ENCODE results near the gene PSMG4. TPM values are rescaled to one million over a fixed set of nuclear protein-coding genes. Genes with fewer than 3 reads are reported as not detected.

The PSMG4 gene
- total and polyA plus RNA-seq, 10 of the 15 experiments (the other 5 are each of a cell fraction or from before 2014, with no cell fraction given) = 7.1 to 62.6 (median 29.8) TPM

- ChIA-PET RAD21 (ENCODE audit: unreplicated experiment) (interaction anchor here (0.8 kb wide), 1 partner anchor 48 kb away, joined by 3 read pairs; no protein-coding TSS in a partner anchor), POLR2A (no interaction called here), CTCF (interaction anchor here (0.8 to 1.6 kb wide), 2 partner anchors 127 to 168 kb away, joined by 3 read pairs; no protein-coding TSS in a partner anchor)
- TF ChIP-seq STAT1 (conservative IDR thresholded peaks at IDR 0.05) (no peak), MEF2A (IDR thresholded peaks at IDR 0.05; ENCODE audit: insufficient read depth, low read depth, low read length) (no peak), EP300 (IDR thresholded peaks at IDR 0.05; ENCODE audit: borderline replicate concordance in 1 of 2, control insufficient read depth in 1 of 2, low read depth in 2 of 2, low read length in 2 of 2) (no peak), MTA2 (IDR thresholded peaks at IDR 0.05; ENCODE audit: low read depth) (no peak), IRF4 (IDR thresholded peaks at IDR 0.05; ENCODE audit: low read depth, low read length) (no peak), RAD51 (IDR thresholded peaks at IDR 0.05) (no peak), E2F8 (IDR thresholded peaks at IDR 0.05; ENCODE audit: low read depth, partially characterized antibody) (no peak), ATF7 (IDR thresholded peaks at IDR 0.05; ENCODE audit: low read depth) (no peak), JUNB (IDR thresholded peaks at IDR 0.05) (no peak), ZSCAN29 (IDR thresholded peaks at IDR 0.05) (no peak), MTA3 (IDR thresholded peaks at IDR 0.05; ENCODE audit: borderline replicate concordance, low read length) (no peak)
- TF ChIP-seq, protein P1, sequence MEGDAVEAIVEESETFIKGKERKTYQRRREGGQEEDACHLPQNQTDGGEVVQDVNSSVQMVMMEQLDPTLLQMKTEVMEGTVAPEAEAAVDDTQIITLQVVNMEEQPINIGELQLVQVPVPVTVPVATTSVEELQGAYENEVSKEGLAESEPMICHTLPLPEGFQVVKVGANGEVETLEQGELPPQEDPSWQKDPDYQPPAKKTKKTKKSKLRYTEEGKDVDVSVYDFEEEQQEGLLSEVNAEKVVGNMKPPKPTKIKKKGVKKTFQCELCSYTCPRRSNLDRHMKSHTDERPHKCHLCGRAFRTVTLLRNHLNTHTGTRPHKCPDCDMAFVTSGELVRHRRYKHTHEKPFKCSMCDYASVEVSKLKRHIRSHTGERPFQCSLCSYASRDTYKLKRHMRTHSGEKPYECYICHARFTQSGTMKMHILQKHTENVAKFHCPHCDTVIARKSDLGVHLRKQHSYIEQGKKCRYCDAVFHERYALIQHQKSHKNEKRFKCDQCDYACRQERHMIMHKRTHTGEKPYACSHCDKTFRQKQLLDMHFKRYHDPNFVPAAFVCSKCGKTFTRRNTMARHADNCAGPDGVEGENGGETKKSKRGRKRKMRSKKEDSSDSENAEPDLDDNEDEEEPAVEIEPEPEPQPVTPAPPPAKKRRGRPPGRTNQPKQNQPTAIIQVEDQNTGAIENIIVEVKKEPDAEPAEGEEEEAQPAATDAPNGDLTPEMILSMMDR (IDR thresholded peaks at IDR 0.05 in 2 of 3, conservative IDR thresholded peaks at IDR 0.05 in 1 of 3; ENCODE audit: control insufficient read depth in 2 of 3, extremely low read depth in 1 of 3, insufficient read depth in 1 of 3, low read depth in 3 of 3, low read length in 3 of 3) = no peak
- TF ChIP-seq, protein P2, sequence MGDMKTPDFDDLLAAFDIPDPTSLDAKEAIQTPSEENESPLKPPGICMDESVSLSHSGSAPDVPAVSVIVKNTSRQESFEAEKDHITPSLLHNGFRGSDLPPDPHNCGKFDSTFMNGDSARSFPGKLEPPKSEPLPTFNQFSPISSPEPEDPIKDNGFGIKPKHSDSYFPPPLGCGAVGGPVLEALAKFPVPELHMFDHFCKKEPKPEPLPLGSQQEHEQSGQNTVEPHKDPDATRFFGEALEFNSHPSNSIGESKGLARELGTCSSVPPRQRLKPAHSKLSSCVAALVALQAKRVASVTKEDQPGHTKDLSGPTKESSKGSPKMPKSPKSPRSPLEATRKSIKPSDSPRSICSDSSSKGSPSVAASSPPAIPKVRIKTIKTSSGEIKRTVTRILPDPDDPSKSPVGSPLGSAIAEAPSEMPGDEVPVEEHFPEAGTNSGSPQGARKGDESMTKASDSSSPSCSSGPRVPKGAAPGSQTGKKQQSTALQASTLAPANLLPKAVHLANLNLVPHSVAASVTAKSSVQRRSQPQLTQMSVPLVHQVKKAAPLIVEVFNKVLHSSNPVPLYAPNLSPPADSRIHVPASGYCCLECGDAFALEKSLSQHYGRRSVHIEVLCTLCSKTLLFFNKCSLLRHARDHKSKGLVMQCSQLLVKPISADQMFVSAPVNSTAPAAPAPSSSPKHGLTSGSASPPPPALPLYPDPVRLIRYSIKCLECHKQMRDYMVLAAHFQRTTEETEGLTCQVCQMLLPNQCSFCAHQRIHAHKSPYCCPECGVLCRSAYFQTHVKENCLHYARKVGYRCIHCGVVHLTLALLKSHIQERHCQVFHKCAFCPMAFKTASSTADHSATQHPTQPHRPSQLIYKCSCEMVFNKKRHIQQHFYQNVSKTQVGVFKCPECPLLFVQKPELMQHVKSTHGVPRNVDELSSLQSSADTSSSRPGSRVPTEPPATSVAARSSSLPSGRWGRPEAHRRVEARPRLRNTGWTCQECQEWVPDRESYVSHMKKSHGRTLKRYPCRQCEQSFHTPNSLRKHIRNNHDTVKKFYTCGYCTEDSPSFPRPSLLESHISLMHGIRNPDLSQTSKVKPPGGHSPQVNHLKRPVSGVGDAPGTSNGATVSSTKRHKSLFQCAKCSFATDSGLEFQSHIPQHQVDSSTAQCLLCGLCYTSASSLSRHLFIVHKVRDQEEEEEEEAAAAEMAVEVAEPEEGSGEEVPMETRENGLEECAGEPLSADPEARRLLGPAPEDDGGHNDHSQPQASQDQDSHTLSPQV (IDR thresholded peaks at IDR 0.05) = no peak
- TF ChIP-seq, protein P3, sequence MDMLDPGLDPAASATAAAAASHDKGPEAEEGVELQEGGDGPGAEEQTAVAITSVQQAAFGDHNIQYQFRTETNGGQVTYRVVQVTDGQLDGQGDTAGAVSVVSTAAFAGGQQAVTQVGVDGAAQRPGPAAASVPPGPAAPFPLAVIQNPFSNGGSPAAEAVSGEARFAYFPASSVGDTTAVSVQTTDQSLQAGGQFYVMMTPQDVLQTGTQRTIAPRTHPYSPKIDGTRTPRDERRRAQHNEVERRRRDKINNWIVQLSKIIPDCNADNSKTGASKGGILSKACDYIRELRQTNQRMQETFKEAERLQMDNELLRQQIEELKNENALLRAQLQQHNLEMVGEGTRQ (IDR thresholded peaks at IDR 0.05; ENCODE audit: borderline replicate concordance, low read depth, low read length) = no peak
Measured at GRCh38 chr6:3285049-3285639, 26.4 kb downstream of the PSMG4 start.

More at GRCh38 chr6:3285049-3285639, 26.4 kb downstream of the PSMG4 start:
- Histone ChIP-seq H3K4me1 (ENCODE audit: control insufficient read depth, insufficient read depth, low read length) (no peaks in the 10 kb centered on the region), H3K27ac (ENCODE audit: control insufficient read depth, insufficient read depth) (no peak overlapping the region), H3K9me3 (replicated peaks; ENCODE audit: control insufficient read depth, insufficient read depth, low read length) (no peaks in the 10 kb centered on the region), H3K4me2 (ENCODE audit: control insufficient read depth, insufficient read depth) (no peak overlapping the region), H3K4me3 (no peak overlapping the region), H3K9ac (ENCODE audit: control insufficient read depth, insufficient read depth, low read length) (no peak overlapping the region), H3K36me3 (ENCODE audit: control insufficient read depth in 2 of 2, insufficient read depth in 2 of 2, low read length in 1 of 2) (no peaks in the 10 kb centered on the region; a peak in 1 of 4 replicates), H3K27me3 (replicated peaks in 1 of 2; ENCODE audit: control insufficient read depth in 2 of 2, insufficient read depth in 2 of 2, low read length in 1 of 2) (no peaks in the 10 kb centered on the region), H2AFZ (ENCODE audit: control insufficient read depth, low read depth, low read length) (no peak overlapping the region), H4K20me1 (ENCODE audit: control insufficient read depth, insufficient read depth) (no peaks in the 10 kb centered on the region), H3K79me2 (ENCODE audit: control insufficient read depth, insufficient read depth, low read length) (no peaks in the 10 kb centered on the region)
- in situ Hi-C loops (cut with MboI) = no loop called here
- DNase-seq (ENCODE audit: low read depth, low spot score) (no peak), FAIRE-seq (no peak), ATAC-seq (no peak)
- WGBS (ENCODE audit: insufficient coverage, insufficient replicate concordance, low lambda C conversion rate, missing lambda C conversion rate) = 89% methylated on average over 17 of the region's 19 CpGs
- BruUV-seq (replicated peaks) = no TSS peak
- intact Hi-C loops (cut with micrococcal nuclease; ENCODE audit: unreplicated experiment) = no loop called here
- SMC1A ChIA-PET (ENCODE audit: uncharacterized antibody, unreplicated experiment) = interaction anchor here (0.6 to 1.5 kb wide), 4 partner anchors 34 to 239 kb away, joined by 3 to 4 read pairs (median 4); no protein-coding TSS in a partner anchor

All from GM12878 (cell line).